PC-9 (cell line): ENCODE data around the gene SNX20. TPM values are rescaled to one million over a fixed set of nuclear protein-coding genes. Genes with fewer than 3 reads are reported as not detected.

ENCODE experiments used
- BruUV-seq: library from RNA; stranded (reverse); fragments of 400-500 nt; replicated peaks from 2 replicates; lab custom pipeline; 2021; lab: Mats Ljungman, UMichigan
- CTCF ChIA-PET: fragments of 300-600 bp; sonication (Branson Sonifier 250); formaldehyde crosslinking; loops from one replicate; lab custom pipeline; 2022; ENCODE audit warnings: antibody characterized with exemption; lab: Charles Lee
- POLR2A ChIA-PET: fragments of 300-600 bp; sonication (Branson Sonifier 250); formaldehyde crosslinking; loops from one replicate; lab custom pipeline; 2022; ENCODE audit warnings: antibody characterized with exemption; ENCODE audit not compliant: unreplicated experiment; lab: Charles Lee
- DNase-seq, 2 experiments: peaks; one replicate each; pipeline versions ENCODE4 v3.0.0 to v3.0.0-alpha.2; 2015 to 2022; ENCODE audit warnings: mixed read lengths in 1 of 2
- H2AFZ ChIP-seq: fragments of 200-600 bp; sonication (generic); 2 replicates; pipeline ENCODE4 v1.8.1; 2017; ENCODE audit warnings: antibody characterized with exemption
- H3F3A ChIP-seq: fragments of 200-600 bp; sonication (generic); 2 replicates; pipeline ENCODE4 v1.8.1; 2017; ENCODE audit warnings: antibody characterized with exemption, mild to moderate bottlenecking, low read depth; ENCODE audit not compliant: insufficient read depth
- H3K27ac ChIP-seq: fragments of 200-600 bp; sonication (generic); 2 replicates; pipeline ENCODE4 v1.6.1; 2016; ENCODE audit warnings: mixed run types
- H3K27me3 ChIP-seq: fragments of 200-600 bp; sonication (generic); 2 replicates; pipeline ENCODE4 v1.6.1; 2016; ENCODE audit warnings: low read depth, mixed run types; ENCODE audit not compliant: insufficient read depth
- H3K36me3 ChIP-seq: fragments of 200-600 bp; sonication (generic); 2 replicates; pipeline ENCODE4 v1.6.1; 2016; ENCODE audit warnings: low read depth, mixed run types
- H3K4me1 ChIP-seq: fragments of 200-600 bp; sonication (generic); replicated peaks from 2 replicates; pipeline ENCODE4 v1.6.1; 2016; ENCODE audit warnings: mixed run types; ENCODE audit not compliant: insufficient read depth
- H3K4me2 ChIP-seq: fragments of 200-600 bp; sonication (generic); 2 replicates; pipeline ENCODE4 v1.6.1; 2017; ENCODE audit warnings: mixed run types
- H3K4me3 ChIP-seq: fragments of 200-600 bp; sonication (generic); 2 replicates; pipeline ENCODE4 v1.6.1; 2016; ENCODE audit warnings: mixed run types
- H3K79me2 ChIP-seq: fragments of 200-600 bp; sonication (generic); 2 replicates; pipeline ENCODE4 v1.6.1; 2017; ENCODE audit warnings: low read depth, mixed run types
- H3K9me2 ChIP-seq: fragments of 200-600 bp; sonication (generic); 2 replicates; pipeline ENCODE4 v1.8.1; 2017; ENCODE audit warnings: mild to moderate bottlenecking; ENCODE audit not compliant: insufficient read depth
- H3K9me3 ChIP-seq: fragments of 200-600 bp; sonication (generic); 2 replicates; pipeline ENCODE4 v1.8.1; 2016; ENCODE audit warnings: low read depth; ENCODE audit not compliant: insufficient read depth
- H4K20me1 ChIP-seq: fragments of 200-600 bp; sonication (generic); 2 replicates; pipeline ENCODE4 v1.8.1; 2017; ENCODE audit not compliant: insufficient read depth
- CTCF ChIP-seq: fragments of 200-600 bp; sonication (generic); conservative IDR thresholded peaks from 2 replicates; pipeline ENCODE4 v1.6.1; 2017; ENCODE audit warnings: mixed run types, antibody characterized with exemption, mild to moderate bottlenecking, moderate library complexity
- EZH2 ChIP-seq: fragments of 200-600 bp; sonication (generic); IDR thresholded peaks from 2 replicates; pipeline ENCODE4 v1.8.0; 2017; ENCODE audit warnings: antibody characterized with exemption, low read depth
- intact Hi-C: fragments of 100-400 bp; cut with micrococcal nuclease; formaldehyde crosslinking; loops from one replicate; pipeline ENCODE4 v1.10.0; 2022; ENCODE audit not compliant: unreplicated experiment
- total RNA-seq: library from RNA; stranded (reverse); gene quantifications from 2 replicates; pipeline ENCODE4 v1.2.3, GENCODE V29; 2021

SNX20 gene
- total RNA-seq, 1 experiment from 2014 or later: not detected

DNA sequence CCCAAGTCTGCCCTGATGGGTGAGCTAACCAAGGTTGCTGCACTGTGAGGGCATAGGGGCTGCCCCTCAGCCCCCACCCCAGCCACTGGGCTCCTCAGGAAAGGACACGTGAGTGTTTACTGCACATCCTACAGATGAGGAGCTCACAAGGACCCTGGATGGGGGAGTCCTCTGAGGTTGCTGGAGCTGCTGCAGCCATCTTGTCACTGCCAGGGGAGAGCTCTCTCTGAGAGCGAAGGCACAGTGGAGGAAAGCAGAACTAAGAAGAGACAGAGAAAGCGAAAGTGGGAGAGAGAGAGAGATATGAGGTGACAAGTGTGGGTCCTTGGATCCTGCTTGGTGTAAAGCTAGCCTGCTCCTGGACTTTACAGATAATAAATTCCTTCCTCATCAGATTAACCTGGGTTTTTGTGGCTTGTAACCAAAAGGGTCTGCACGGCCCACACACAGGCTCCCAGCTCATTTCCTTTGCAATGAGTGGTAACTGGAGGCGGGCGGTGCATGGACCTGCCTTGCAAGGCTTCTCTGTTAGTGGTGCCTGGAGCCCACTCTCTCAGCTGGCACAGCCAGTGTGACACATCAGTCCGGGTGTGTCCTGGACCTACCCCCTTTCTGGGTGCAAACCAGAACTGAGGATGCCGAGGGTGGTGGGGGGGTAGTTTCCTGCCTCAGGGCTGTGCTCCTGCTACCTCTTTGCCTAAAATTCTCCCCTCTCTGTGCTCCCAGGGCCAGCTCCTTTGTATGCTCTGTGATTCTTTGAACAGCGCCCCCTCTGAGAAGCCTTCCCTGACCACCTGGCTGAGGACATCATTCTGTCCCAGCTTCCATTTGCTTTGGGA lies 14.2 kb downstream of the SNX20 start:
- H3K4me3 ChIP-seq: no peak overlapping the region
- no peaks in the 10 kb centered on the region for H3K9me2 ChIP-seq
- H3K4me1 ChIP-seq: peaks cover 14% of the 10 kb centered on the region

GRCh38 chr16:50665128-50665878 lies 15.8 kb downstream of the SNX20 start:
- peak overlapping the region; percentile 80; the same call in 1 of the 2 replicates for H2AFZ ChIP-seq
- no peaks in the 10 kb centered on the region for H3K79me2 ChIP-seq
- H3K9me2 ChIP-seq: no peaks in the 10 kb centered on the region
- peak overlapping the region; percentile 70 for H3K4me2 ChIP-seq
- BruUV-seq: no TSS peak
- H3K9me3 ChIP-seq: no peaks in the 10 kb centered on the region
- H3K27ac ChIP-seq: no peak overlapping the region
- ChIA-PET POLR2A (interaction anchor here (0.7 kb wide), 1 partner anchor 37 kb away, joined by 3 read pairs; no protein-coding TSS in a partner anchor), CTCF (interaction anchor here (0.6 to 1.3 kb wide), 7 partner anchors 55 to 640 kb away, joined by 3 to 8 read pairs (median 4); partner anchors contain the start of gene CNEP1R1)
- peak; percentile 51 to 79 for DNase-seq
- TF ChIP-seq EZH2 (no peak), CTCF (peak; percentile 93)
- peaks cover 14% of the 10 kb centered on the region for H3K4me1 ChIP-seq
- no peaks in the 10 kb centered on the region for H3K36me3 ChIP-seq
- H3K27me3 ChIP-seq: no peaks in the 10 kb centered on the region
- 0 out of 2 replicates have a peak, but pooled peaks cover 4% of the 10 kb centered on the region for H3F3A ChIP-seq
- peak overlapping the region; percentile 45; the same call in 1 of the 2 replicates for H3K4me3 ChIP-seq
- H4K20me1 ChIP-seq: no peaks in the 10 kb centered on the region
- intact Hi-C loops: loop anchor here (1.0 to 5.0 kb wide), 6 partner anchors 82 to 643 kb away; no protein-coding TSS in a partner anchor

More for the DNA sequence above, 14.2 kb downstream of the SNX20 start:
- Histone ChIP-seq H4K20me1 (no peaks in the 10 kb centered on the region), H3K4me2 (no peak overlapping the region), H3K27me3 (no peaks in the 10 kb centered on the region), H3K79me2 (no peaks in the 10 kb centered on the region), H3K9me3 (peaks cover under 1% of the 10 kb centered on the region; the same call in 1 of the 2 replicates), H3K27ac (no peak overlapping the region), H3K36me3 (no peaks in the 10 kb centered on the region), H3F3A (0 out of 2 replicates have a peak, but pooled peaks cover 4% of the 10 kb centered on the region), H2AFZ (no peak overlapping the region)
- TF ChIP-seq EZH2 (no peak), CTCF (no peak)
- no TSS peak for BruUV-seq
- CTCF ChIA-PET: interaction anchor here (2.7 kb wide), 1 partner anchor 139 kb away, joined by 20 read pairs; no protein-coding TSS in a partner anchor
- POLR2A ChIA-PET: no interaction called here
- DNase-seq: no peak
- intact Hi-C loops: loop anchor here (5.0 kb wide), 2 partner anchors 340 to 645 kb away; no protein-coding TSS in a partner anchor

GRCh38 chr16:50664270-50664669 lies 16.8 kb downstream of the SNX20 start:
- Histone ChIP-seq H3K79me2 (no peaks in the 10 kb centered on the region), H3K4me1 (peaks cover 14% of the 10 kb centered on the region), H3K27ac (no peak overlapping the region), H3K9me3 (no peaks in the 10 kb centered on the region), H4K20me1 (no peaks in the 10 kb centered on the region), H2AFZ (no peak overlapping the region), H3K36me3 (no peaks in the 10 kb centered on the region), H3K9me2 (no peaks in the 10 kb centered on the region), H3K4me3 (no peak overlapping the region), H3K27me3 (no peaks in the 10 kb centered on the region), H3F3A (0 out of 2 replicates have a peak, but pooled peaks cover 4% of the 10 kb centered on the region), H3K4me2 (no peak overlapping the region)
- TF ChIP-seq CTCF: no peak
- TF ChIP-seq EZH2: no peak
- BruUV-seq: no TSS peak
- POLR2A ChIA-PET: no interaction called here
- no peak for DNase-seq
- CTCF ChIA-PET: interaction anchor here (1.3 kb wide), 1 partner anchor 83 kb away, joined by 4 read pairs; no protein-coding TSS in a partner anchor
- intact Hi-C loops: loop anchor here (2.0 kb wide), 1 partner anchor 449 kb away; no protein-coding TSS in a partner anchor
